GM19372 (cell line): ENCODE results near the gene COL2A1.

ENCODE experiments used
- ATAC-seq: cut with Tn5 transposase; IDR thresholded peaks from one replicate; pipeline ENCODE4 v1.9.1; 2021; ENCODE audit warnings: mild to moderate bottlenecking, low read depth, moderate library complexity; ENCODE audit not compliant: unreplicated experiment

Gene COL2A1

DNA sequence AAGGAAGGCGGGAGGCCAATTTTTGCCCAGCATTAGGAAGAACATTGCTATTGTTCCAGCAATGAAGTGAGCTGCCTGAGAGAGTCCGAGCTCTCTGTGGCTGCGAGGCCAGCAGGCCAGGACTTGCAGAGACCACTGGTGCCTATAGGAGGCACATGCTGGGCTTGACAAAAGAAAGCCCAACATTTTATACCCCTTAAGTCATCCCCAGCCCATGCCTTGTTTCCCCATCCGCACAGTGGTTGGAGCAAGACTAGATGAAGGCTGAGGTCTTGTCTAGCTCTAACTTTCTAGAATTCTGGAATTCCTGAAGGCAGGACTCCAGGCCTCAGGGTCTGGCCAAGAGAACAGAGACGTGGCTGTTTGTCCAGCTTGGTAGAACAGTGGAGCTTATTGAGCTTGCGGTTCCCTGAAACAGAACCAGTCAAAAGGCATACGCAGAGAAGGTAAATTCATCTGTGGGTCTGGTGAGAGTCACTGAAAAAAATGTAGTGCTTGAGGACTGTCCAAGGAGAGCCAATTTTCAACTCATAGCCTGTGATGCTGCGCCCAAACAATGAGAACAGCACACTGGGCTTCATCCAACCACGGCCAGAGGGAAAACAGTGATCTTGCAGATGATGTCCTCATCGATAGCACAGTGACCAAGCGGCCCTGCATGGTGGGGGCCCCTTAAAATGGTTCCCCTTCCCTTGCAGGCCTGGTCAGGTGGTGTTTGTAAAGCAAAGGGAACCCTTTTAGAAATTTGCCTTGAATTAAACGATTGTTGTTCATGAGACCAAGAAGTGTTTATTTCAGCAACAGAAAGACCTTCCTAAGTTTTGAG lies 27.1 kb upstream of the COL2A1 start:
- no peak for ATAC-seq

DNA sequence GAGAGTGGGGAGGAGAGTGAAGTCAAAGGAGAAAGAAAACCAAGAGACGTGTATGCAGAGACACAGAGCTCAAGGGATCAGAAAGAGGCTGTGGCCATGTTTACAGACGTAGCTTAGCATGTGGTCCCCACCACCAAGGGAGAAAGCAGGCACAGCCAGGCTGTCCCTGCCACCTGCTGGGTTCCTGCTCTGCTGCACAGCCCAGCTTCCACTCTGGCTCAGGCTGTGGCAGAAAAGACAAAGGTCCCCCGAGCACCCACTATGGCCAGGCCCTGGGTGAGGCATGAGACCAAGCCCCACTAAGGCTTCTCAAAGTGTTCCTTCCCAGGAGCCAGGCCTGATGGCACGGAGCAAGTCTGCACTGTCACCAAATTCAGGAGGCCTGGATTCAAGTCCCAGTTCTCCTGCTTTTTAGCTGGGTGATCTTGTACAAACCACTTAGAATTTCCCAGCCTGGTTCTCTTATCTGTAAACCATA lies 25.9 kb upstream of the COL2A1 start:
- no peak for ATAC-seq

DNA sequence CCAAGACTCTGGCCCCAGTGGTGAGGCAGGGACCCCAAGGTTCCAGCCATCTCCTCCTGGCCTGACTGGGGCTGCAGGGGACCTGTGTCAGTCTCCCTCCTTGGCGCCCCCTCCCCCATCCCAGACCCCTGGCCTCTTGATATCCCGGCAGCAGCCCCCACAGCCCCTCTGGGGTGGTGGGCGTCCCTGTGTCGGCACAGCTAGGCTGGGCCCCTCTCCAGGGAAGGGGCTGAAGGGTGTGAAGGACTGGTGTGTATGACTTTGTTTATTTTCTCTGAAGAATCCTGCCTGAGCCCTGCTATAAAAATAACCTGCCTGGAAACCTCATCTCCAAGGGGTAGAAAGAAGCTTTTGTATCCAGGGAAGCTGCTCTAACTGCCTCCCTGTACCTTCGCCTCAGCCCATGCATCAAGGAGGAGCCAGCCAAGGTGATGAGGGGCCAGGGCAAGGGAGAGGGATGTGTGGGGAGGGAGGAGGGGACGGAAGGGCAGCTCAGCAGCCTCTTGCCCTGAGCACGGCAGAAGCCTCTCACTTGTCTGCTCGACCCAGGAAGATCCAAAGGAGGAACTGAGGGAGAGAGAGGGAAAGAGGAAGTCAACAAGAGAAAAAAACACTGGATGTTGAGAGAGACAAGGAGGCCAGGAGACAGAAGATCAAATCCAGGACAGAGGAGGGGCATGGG lies 25.4 kb upstream of the COL2A1 start:
- ATAC-seq, result no peak

DNA sequence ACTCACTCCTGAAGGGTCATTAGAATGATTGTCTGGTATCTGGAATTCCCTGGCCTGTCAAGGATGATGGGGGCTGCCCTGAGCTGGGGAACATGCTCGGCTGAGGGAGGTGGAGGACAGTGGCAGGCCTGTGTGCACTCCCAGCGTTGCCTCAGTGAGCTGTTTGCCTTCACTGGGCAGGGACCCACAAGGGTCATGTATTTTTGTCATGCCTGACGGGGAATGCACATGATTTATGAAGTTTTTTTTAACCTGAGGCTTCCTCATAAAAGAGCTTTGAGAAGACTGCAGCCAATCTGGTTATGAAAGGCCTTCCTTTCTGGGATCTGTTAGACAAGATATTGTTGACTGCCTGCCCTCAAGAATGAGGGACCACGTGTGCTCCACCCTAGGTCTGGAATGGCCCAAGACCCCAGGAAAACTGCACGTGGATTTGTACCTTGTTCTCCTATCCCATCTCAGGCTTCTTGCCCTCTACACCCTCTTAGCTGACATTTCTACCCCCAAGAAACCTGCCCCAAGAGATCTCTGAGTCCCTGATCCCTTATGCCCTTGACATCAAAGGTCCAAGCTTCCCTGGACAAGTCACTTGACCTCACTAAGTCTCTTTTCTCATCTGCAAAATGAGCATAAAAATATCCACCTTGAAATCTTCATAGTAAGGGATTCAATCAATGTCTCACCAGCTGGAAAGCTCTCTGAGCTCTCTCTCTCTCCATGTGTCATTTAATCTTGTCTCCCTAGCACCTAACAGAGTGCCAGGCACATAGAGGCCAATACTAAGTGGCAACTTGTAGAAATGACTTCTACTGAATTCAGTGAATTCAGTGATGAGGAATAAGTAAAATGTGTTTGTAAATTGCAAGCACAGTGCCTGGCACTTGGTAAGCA lies 24.5 kb upstream of the COL2A1 start:
- ATAC-seq, result no peak

DNA sequence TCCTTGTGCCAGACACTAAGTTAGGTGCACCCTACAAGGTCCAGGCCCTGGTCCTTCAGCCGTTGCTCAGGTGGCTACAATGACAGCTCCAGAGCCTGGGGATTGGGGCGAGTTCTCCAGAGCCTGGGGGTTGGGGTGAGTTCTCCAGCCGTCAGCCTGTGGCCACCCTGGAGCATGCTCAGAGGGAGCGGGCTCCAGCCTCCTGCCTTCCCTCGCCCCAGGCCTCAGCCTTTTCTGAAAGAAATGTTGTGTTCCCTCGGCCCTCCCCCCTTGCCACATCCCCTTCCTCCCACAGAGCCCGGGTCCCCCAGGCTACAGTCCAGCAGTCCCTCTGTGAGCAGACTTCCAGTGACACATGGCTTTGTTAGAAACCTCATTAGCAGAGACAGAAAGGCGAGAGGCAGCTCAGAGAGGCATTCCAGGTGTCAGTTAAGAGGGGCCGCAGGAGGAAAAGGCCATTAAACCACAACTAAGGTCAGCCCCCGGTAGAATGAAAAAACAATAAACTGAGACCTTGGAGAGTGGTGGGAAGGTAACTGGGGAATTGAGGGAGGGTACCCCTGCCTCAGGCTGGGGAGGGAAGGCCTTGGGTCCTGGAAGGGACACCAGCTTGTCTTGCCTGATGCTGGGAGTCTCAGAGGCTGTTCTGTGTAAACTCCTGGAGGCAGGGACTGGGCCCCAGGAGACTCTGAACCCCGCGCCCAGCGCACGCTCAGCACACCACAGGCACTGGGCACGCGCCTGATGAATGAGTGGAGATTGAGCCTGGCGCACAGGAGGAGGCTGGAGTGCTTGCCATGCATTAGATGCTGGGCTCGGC lies 23.1 kb upstream of the COL2A1 start:
- no peak for ATAC-seq

DNA sequence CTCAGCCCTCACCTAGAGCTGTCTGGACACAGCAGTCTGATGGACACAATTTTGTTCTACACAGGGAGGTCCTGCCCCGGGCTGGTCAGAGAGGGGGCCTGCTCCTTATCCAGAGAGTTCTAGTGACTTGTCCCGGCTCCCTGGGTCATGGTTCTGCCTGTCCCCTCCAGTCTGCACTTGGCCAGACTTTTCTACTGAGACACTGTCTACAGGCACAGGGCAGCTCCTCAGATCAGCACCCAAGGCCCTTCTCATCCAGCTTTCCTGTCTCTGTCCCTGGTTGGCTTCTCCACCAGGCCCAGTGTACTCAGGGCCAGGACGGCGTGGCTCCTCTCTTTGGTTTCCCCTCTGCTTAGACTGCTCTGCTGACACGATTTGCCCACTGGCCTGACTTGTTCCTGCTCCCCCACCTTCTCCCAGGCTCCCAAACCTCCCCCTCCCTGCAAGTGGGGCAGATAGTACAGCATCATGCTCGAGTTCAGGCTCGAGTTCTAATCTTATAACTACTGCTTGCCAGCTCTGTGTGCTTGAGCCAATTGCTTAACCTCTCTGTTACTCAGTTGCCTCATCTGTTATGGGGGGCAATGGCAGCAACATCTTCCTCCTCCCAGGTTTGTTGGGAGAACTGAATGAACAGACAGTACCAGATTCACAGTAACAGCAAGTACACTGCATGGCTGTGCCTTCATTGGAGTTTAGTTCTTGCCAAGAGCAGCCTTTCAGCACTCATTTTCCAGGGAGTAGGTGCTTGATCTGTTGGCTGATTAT lies 22.0 kb upstream of the COL2A1 start:
- ATAC-seq, result no peak

DNA sequence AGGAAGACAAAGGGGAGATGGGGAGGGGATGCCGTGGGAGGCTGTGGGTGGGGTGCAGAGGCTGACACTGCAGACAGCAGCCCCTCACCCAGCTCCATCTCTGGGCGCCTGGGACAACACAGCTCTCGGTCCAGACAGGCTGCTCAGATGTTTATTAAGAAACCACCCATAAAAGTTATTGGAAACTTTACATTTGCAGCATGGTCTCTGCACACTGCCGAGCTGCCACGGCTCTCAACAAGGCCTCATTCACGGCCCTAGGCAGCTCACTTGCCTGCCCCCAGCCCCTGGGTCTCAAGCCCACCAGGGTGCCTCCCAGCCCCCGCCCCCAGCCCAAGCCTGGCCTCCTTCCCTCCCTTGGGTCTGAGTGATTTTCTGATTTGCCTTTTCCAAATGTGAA lies 21.0 kb upstream of the COL2A1 start:
- ATAC-seq, result no peak

DNA sequence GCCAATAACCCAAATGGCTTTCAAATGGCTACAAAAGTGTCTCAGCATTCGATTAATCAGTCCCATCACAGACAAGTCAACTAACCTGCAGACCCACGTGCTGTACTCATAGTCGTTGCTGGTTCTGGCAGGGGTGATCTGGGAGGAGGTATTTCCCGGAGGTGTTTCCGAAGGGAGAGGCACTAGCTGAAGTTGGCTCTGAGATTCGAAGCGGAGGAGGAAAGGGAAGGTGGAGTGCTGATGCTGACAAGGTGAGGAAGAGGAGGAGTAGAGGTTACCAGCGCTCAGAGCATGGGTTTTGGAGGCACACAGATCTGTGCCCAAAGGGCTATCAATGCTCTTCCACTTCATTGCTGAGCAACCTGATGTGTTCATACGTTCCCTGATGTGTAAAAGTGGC lies 20.5 kb upstream of the COL2A1 start:
- no peak for ATAC-seq

DNA sequence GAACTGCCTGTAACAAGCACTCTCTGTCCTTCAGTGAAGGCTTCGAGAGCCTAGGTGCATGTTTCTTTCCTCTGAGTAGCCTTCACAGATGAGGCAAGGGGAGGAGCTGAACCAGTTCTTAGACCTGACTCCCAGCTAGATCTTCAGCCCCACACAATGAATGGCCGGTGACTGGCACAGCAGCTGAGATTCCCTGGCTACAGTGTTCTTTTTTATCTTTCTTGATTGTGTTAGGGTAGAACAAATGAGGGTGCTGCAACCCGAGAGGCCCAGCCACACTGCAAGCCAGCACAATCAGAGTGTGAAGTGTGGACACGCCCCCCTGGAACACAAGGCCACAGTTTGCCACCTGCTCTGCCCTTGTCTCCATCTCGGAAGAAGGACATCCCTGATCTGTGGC lies 19.1 kb upstream of the COL2A1 start:
- no peak for ATAC-seq

DNA sequence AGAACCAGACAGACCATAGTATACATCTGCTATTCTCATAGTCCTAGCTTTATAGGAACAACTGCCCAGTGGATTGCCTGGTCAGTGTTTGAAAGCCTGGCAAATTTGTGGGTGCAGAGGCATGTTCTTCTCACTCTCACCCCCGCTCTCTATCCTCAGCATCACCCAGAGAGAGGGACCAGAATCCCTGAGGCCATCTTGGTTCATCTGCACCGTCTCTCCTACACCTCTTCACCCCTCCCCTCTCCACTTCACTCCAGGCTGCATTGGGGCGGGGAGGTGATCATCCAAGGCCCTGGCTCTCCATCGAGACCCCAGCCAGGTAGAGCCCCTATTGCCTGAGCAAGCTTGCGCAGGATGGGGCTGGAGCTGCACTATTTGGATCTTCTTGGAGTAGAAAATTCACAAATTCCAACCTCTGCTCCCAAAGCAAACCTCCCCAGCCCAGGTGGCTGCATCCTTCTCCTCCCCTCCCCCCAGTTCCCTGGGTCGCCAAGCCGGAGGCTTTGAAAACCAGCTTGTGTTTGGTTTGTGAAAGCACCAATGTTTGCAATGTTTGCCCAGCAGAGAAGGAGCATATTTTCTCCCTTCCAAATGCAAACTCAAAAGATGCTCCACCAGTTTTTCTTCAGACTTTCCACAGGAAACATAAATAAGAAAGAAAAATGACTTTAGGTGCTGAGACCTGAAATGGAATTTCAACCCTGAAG lies 18.6 kb upstream of the COL2A1 start:
- ATAC-seq, result no peak

DNA sequence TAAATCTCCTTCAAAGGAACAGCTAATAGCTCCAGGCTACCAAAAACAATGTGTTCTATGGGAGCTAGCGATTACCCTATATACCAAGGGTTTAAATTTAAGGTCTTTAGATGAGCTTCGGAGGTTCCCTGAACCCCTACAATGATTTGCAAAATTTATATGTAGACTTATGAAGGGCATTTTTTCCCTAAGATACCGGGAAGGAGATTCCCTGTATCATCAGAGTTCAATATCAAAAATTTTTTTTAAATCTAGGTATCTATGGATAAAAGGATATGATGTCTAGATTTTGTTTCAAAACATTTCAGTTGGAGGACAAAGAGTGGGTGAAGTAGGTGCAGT lies 17.9 kb upstream of the COL2A1 start:
- ATAC-seq, result no peak

DNA sequence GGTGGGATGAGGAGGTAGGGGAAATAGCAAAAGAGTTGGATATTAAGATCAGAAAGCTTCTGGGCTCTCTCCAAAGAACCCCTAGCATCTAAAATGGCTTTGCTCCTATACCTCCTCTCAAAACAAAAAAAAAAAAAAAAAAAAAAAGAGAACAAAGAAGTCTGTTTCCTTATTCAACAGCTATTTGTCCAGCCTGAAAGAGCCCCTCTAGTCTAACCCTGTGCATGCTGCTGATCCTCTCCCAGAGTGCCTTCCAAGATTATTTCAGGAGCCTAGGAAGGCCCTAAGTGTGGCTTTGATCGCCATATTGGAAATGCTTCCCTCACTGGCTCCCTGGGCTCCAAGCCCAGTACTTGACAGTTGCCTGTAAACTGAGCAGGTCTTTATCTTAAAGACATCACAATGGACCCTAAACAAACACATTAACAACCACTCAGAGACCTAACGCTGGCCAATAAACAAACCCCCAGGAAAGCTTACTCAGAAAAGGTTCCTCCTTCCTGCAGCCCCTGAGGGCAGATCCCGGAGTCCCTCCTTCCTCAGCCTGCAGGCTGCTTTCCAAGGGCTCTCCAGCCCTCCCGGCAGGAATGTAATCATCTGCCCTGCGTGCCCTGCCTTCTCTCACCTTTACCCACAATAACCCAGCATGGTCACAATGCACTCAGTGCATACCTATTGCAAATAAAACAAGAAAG lies 17.4 kb upstream of the COL2A1 start:
- no peak for ATAC-seq

DNA sequence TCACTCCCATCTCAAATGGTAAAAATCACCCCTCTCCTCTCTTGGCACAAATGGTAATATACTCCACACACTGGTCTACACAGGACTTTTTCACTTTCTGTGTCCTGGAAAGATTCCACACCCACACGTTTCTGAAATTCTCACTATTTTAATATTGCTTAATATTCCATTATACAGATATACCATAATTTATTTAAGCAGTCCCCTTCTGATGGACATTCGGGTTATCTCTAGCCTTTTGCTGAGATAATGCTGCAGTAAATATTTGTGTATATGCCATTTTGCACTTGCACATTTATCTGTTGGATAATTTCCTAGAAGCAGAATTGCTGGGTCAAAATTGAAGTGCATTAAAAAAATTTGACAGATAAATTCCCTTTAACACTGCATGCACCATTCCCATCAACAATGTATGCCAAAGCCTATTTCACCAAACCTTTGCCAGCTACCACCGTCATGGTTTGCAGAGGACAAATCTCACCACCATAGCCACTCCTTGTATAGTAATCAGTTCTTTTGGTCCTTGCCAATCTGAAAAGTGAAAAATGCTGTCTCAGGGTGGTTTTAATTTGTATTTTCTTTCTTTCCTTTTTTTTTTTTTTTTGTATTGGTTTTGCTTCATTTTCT lies 15.5 kb upstream of the COL2A1 start:
- no peak for ATAC-seq

DNA sequence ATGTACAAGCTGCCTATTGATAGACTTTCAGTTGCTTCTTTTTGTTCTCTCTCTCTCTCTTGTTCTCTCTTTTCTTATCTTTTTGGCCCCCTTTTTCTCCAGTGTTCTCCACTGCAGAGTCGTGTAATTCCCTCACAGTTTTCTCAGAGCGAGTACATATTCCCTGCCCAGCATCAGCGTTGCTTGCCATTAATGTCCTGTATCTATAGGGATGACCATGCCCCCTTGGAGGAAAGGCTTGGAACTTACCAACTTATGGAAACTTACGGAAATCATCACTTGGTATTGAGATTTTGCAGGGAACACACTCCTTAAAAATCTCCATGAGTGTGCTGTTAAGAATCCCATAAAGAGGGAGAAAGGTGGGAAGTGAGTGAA lies 14.3 kb upstream of the COL2A1 start:
- ATAC-seq, result no peak

DNA sequence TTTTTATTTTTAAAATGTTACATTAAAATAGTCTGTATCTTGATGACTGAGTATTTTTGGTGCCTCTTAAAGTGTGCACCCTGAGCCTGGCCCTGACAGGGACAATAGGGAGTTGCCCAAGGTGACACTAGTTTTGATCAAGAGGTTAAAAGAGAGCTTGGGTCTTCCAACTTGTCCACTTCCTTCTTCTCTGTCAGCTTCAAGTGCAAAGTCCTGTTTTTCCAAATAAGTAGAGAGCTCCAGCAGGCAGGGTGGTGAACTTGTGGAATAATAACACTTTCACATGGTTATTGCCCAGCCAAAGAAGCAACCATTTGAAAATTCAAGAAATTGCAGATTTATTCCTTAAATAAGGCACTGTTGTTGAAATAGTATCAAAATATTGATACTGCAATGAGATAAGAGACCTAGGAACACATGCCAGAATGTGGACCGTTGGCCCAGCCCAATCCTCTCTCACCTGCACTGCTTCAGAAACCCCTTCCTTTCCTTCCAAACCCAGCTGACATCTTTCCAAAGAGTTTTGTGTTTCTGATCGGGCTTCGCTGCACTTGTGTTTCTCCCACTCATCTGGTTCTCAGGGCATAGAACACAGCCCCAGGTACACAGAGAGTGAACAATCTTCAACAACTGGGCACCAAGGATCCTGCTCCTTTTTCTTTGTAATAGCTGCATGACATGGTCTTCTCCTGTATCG lies 13.8 kb upstream of the COL2A1 start:
- no peak for ATAC-seq

DNA sequence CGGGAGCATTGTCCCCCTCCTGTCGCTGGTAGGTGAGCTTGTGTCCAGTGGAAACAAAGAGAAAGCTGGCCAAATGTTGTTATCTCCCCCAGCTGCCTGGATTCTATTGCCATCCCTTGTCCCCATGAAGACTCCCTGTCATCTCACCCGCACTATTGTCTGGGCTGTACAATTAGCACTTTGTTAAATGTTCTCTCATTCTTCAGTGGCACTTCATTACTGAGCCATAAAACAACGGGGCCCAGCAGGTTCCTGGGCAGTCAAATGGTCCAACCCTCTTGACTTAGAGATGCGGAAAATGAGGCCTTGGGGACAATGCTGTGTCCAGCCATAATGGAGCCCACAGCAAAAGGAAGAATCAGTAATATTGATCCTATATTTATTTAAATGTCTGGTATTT lies 13.2 kb upstream of the COL2A1 start:
- no peak for ATAC-seq

DNA sequence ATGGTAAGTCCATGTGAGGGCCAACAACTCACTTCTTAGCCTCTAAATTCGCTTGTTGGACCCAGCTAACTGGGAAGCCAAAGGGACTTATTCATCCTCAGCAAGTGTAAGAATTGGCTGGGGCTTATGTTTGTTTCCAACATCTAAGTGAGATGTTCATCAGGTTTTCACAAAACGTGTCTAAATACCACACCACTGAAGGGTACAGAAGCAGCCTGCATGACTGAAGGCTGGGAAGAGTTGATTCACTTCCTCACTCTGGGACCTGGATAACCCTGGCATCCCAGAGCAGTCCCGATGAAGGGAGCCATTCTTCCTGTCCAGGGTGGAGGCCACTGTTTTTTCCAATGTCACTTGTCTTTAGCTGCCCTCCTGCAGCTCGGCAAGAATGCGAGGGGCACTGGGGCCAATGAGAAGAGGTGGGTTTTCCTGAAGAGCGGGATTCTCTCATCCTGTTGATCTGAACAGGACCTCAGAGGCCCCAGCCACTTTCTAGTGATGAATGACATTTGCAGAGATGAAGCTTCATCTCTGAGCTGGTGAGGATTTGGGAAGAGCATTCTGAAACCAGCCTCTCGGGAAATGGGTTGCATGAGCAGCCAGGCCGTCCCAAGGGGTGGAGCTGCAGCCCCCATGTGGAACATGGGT lies 12.2 kb upstream of the COL2A1 start:
- no peak for ATAC-seq
